ENCODE data around the gene ATXN2L.

ATXN2L gene

GRCh38 chr16:28839899-28840298, 17.1 kb downstream of the ATXN2L start:
- DNase-seq (ENCODE audit: low read depth) = no peak
- no peak for TF ChIP-seq CTCF (conservative IDR thresholded peaks at IDR 0.05; ENCODE audit: low read depth, low read length)
- H3K4me3 ChIP-seq (ENCODE audit: low read depth, low read length) = no peak overlapping the region

GRCh38 chr16:28842696-28843095, 19.9 kb downstream of the ATXN2L start:
- DNase-seq (ENCODE audit: low read depth) = no peak
- no peak overlapping the region for H3K4me3 ChIP-seq (ENCODE audit: low read depth, low read length)
- no peak for TF ChIP-seq CTCF (conservative IDR thresholded peaks at IDR 0.05; ENCODE audit: low read depth, low read length)

GRCh38 chr16:28843766-28844165, 21.0 kb downstream of the ATXN2L start:
- no peak overlapping the region for H3K4me3 ChIP-seq (ENCODE audit: low read depth, low read length)
- no peak for DNase-seq (ENCODE audit: low read depth)
- TF ChIP-seq CTCF (conservative IDR thresholded peaks at IDR 0.05; ENCODE audit: low read depth, low read length) = no peak

- no peak for TF ChIP-seq CTCF (conservative IDR thresholded peaks at IDR 0.05; ENCODE audit: low read depth, low read length)
- no peak overlapping the region for H3K4me3 ChIP-seq (ENCODE audit: low read depth, low read length)
- no peak for DNase-seq (ENCODE audit: low read depth)
Observed at GRCh38 chr16:28844226-28844885, 21.6 kb downstream of the ATXN2L start.

DNA sequence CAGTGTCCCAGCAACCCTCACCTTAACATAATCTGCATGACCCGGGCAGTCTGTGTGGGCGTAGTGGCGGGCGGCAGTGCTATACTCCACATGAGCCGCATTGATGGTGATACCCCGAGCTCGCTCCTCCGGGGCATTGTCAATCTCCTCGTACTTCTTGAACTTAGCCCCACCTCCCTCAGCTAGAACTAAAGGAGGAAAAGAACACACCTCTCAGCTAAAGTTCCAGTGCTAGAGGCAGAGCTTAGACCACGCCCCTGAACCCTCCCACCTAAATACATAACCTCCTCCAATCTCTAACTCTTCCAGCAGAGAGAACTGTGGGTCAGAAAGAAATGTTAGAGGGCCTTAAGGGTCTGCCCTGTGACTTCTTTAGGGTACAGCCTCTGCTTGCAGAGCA, 22.5 kb downstream of the ATXN2L start:
- no peak for TF ChIP-seq CTCF (conservative IDR thresholded peaks at IDR 0.05; ENCODE audit: low read depth, low read length)
- peak; percentile 66 for DNase-seq (ENCODE audit: low read depth)
- H3K4me3 ChIP-seq (ENCODE audit: low read depth, low read length) = peak overlapping the region; percentile 94

DNA sequence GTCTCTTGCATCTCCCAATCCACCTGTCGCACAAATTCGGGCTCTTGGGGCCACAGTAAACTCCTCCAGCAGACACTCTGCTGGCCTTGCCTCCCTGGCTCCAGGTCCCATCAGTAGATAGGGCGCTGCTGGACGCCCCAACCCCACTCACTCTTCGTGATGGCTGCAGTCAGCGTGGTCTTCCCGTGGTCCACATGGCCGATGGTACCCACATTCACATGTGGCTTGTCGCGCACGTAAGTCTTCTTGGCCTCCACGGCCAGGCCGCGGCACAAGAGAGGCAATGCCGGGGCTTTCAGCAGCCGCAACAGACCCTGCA, 22.9 kb downstream of the ATXN2L start:
- TF ChIP-seq CTCF (conservative IDR thresholded peaks at IDR 0.05; ENCODE audit: low read depth, low read length) = no peak
- no peak for DNase-seq (ENCODE audit: low read depth)
- H3K4me3 ChIP-seq (ENCODE audit: low read depth, low read length) = peak overlapping the region; percentile 94
